Left renal cortex interstitium (tissue), 4 donors: ENCODE measurements around the gene TMEM130. TPM values are rescaled to one million over a fixed set of nuclear protein-coding genes. Genes with fewer than 3 reads are reported as not detected.

ENCODE experiments used
- DNase-seq, 4 donors: peaks; one replicate each; pipeline ENCODE4 v3.0.0-alpha.2; 2013; ENCODE audit warnings: low read depth in 4 of 4, low spot score in 2 of 4, missing footprints in 1 of 4
- polyA plus RNA-seq, 4 donors: library from polyadenylated mRNA; unstranded; fragments of 120-200 nt; gene quantifications; one replicate each; pipeline ENCODE4 v1.2.1, GENCODE V29; 2013; ENCODE audit not compliant: insufficient read length in 4 of 4

TMEM130 gene
- polyA plus RNA-seq, 4 donors = 4.5 to 6.9 (median 5.2) TPM

GRCh38 chr7:98810153-98810802 is 59.5 kb downstream of the TMEM130 start:
- no peak for DNase-seq

GRCh38 chr7:98808751-98809460 is 60.9 kb downstream of the TMEM130 start:
- no peak for DNase-seq

- DNase-seq = no peak
Observed at GRCh38 chr7:98807068-98808048, 62.5 kb downstream of the TMEM130 start.

GRCh38 chr7:98805956-98806838 is 63.6 kb downstream of the TMEM130 start:
- no peak for DNase-seq

GRCh38 chr7:98802781-98803110 is 67.1 kb downstream of the TMEM130 start:
- no peak for DNase-seq

- DNase-seq = peak; percentile 45 to 73 (median 61)
Observed at GRCh38 chr7:98802088-98802780, 67.6 kb downstream of the TMEM130 start.

- no peak for DNase-seq
Observed at GRCh38 chr7:98800996-98801395, 68.8 kb downstream of the TMEM130 start.

GRCh38 chr7:98797150-98797549 is 72.7 kb downstream of the TMEM130 start:
- DNase-seq = no peak

Other genes with a start within 250 kb of the TMEM130 start
- 10 to 100 TPM; 31.5 to 51.7 (median 39.0) TPM for gene TRRAP, start 8.5 kb upstream of the TMEM130 start, polyA plus RNA-seq